Adrenal gland (tissue), 12 donors: ENCODE results near the gene LDLRAD2. TPM values are rescaled to one million over a fixed set of nuclear protein-coding genes. Genes with fewer than 3 reads are reported as not detected.

Source experiments
- DNase-seq, 7 donors: peaks; one replicate each; pipeline ENCODE4 v3.0.0-alpha.2; 2019 to 2020
- H3K27ac ChIP-seq, 5 donors: fragments of 200-600 bp; sonication (generic) in 4 of 5; 1 replicate in 3 of 5; 2 replicates in 2 of 5; pipeline versions ENCODE4 v1.5.1 to v1.8.0; 2016 to 2020; ENCODE audit warnings: mild to moderate bottlenecking in 1 of 5
- H3K27me3 ChIP-seq: fragments of 200-600 bp; 2 replicates; pipeline ENCODE4 v1.8.0; 2021
- H3K36me3 ChIP-seq, 2 donors: fragments of 200-600 bp; replicated peaks in 1 of 2; 1 replicate in 1 of 2; 2 replicates in 1 of 2; pipeline versions ENCODE4 v1.5.1 to v1.8.0; 2018 to 2022
- H3K4me1 ChIP-seq, 2 donors: fragments of 200-600 bp; replicated peaks in 1 of 2; 1 replicate in 1 of 2; 2 replicates in 1 of 2; pipeline versions ENCODE4 v1.5.1 to v1.8.0; 2018 to 2021
- H3K4me3 ChIP-seq, 4 donors: fragments of 200-600 bp; sonication (generic) in 3 of 4; one replicate each; pipeline ENCODE4 v1.5.1; 2016 to 2018
- H3K9me3 ChIP-seq, 3 donors: fragments of 200-600 bp; sonication (generic) in 1 of 3; replicated peaks in 1 of 3; 1 replicate in 2 of 3; 2 replicates in 1 of 3; pipeline versions ENCODE4 v1.5.1 to v1.8.0; 2016 to 2021
- POLR2A ChIP-seq, 2 donors: fragments of 450-650 bp; IDR thresholded peaks; one replicate each; pipeline ENCODE4 v1.6.1; 2017; ENCODE audit warnings: antibody characterized with exemption in 2 of 2, mild to moderate bottlenecking in 2 of 2, moderate library complexity in 1 of 2
- WGBS, 4 donors: extraction: QIAGEN DNeasy Blood & Tissue Kit in 2 of 4; methylation state at CpG; one replicate each; pipeline versions ENCODE4 v1.1.5 to v1.1.7; 2013 to 2017; 5-methylcytosine and 5-hydroxymethylcytosine counted together
- intact Hi-C, 2 donors: fragments of 100-400 bp; cut with DNase I; formaldehyde crosslinking; loops; one replicate each; pipeline versions ENCODE4 v1.14.1 to v1.15.0; 2022 to 2023
- polyA plus RNA-seq, 3 donors: library from polyadenylated mRNA; stranded (reverse); fragments of 200-250 nt in 2 of 3; fragments of 350-450 nt in 1 of 3; fragmentation: Illumina TruSeq in 1 of 3; extraction: RNeasy Lipid Tissue Mini Kit (QIAGEN cat#74804) in 1 of 3; gene quantifications; one replicate each; pipeline ENCODE4 v1.2.3, GENCODE V29; 2013 to 2014
- total RNA-seq, 9 donors: library from RNA; depleted of rRNA in 4 of 9; stranded (reverse); fragments of >200 nt in 4 of 9; fragments of 120-200 nt in 1 of 9; fragmentation: NEBNext Ultra II Directional in 1 of 9; extraction: Animal tissue kit (Norgen Biotek cat#: 25700) in 1 of 9; gene quantifications; one replicate each; pipeline versions ENCODE4 v1.1.0 to v1.2.4, GENCODE V29; 2013 to 2023
- TF ChIP-seq, protein P1 (sequence below), 6 experiments: fragments of 450-650 bp in 4 of 6; fragments of 200-600 bp in 2 of 6; sonication (generic) in 1 of 6; IDR thresholded peaks; 1 replicate in 5 of 6; 2 replicates in 1 of 6; pipeline versions ENCODE4 v1.5.1 to v1.8.0; 2016 to 2021; ENCODE audit warnings: antibody characterized with exemption in 6 of 6, mild to moderate bottlenecking in 2 of 6, moderate library complexity in 1 of 6
- donor health status: healthy with polysubstance abuse.
- donor health status: Bipolar disorder and iron deficiency.
- donor health status: DM: yes; HTN: yes; CAD: no.
- donor health status: DM: no; HTN: no; CAD: no.
- donor health status: DM: no; HTN: no; CAD: no.
- donor health status: DM: yes; HTN: yes; CAD: no.

Gene LDLRAD2
- total and polyA plus RNA-seq, 12 donors: 0.16 to 9.4 (median 1.1) TPM; not detected in 1

DNA sequence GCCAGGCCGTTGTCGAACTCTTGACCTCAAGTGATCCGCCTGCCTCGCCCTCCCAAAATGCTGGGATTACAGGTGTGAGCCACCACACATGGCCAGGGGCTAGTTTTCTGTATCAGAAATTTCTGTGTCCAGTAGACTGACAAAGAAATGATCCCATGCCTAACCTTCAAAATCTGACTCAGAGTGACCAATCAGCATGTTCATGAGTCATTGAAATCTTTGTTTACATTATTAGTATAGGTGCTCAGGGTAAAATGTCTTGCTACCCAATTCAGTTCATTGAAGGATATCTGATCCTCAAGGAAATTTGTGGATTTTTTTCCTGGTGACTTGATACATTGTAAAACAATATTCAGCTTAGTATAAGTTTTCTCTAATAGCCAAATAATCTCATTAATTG lies 11.0 kb upstream of the LDLRAD2 start:
- H3K4me1 ChIP-seq: peaks cover 0 to 7% of the 10 kb centered on the region in 2 donors
- no peaks in the 10 kb centered on the region for H3K9me3 ChIP-seq
- WGBS, 4 donors: 91 to 97% (median 93%) methylated on average over 4 of the region's 4 CpGs
- TF ChIP-seq, protein P1, sequence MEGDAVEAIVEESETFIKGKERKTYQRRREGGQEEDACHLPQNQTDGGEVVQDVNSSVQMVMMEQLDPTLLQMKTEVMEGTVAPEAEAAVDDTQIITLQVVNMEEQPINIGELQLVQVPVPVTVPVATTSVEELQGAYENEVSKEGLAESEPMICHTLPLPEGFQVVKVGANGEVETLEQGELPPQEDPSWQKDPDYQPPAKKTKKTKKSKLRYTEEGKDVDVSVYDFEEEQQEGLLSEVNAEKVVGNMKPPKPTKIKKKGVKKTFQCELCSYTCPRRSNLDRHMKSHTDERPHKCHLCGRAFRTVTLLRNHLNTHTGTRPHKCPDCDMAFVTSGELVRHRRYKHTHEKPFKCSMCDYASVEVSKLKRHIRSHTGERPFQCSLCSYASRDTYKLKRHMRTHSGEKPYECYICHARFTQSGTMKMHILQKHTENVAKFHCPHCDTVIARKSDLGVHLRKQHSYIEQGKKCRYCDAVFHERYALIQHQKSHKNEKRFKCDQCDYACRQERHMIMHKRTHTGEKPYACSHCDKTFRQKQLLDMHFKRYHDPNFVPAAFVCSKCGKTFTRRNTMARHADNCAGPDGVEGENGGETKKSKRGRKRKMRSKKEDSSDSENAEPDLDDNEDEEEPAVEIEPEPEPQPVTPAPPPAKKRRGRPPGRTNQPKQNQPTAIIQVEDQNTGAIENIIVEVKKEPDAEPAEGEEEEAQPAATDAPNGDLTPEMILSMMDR (IDR thresholded peaks at IDR 0.05): no peak
- TF ChIP-seq POLR2A (IDR thresholded peaks at IDR 0.05): no peak
- DNase-seq: no peak
- intact Hi-C loops: no loop called here
- H3K27ac ChIP-seq: no peak overlapping the region
- no peak overlapping the region for H3K4me3 ChIP-seq
- H3K27me3 ChIP-seq: no peaks in the 10 kb centered on the region
- no peaks in the 10 kb centered on the region for H3K36me3 ChIP-seq

DNA sequence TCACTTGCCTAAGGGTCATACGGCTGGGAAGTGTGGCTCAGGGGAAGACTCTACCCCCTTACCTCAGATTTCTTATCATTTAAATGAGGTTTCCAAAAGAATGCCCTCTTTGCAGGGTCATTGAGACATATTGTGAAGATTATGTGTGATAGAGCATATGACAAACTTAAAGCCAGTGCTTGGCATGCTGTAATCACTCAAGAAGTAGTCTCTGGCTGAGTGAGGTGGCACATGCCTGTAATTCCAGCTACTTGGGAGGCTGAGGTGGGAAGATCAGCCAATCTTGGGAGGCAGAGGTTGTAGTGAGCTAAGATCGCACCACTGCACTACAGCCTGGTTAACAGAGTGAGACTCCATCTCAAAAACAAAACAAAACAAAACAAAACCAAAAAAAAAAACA lies 7.5 kb upstream of the LDLRAD2 start:
- no peaks in the 10 kb centered on the region for H3K27me3 ChIP-seq
- DNase-seq: no peak
- H3K36me3 ChIP-seq: no peaks in the 10 kb centered on the region
- intact Hi-C loops: no loop called here
- H3K27ac ChIP-seq: peak overlapping the region in 2 of 5 donors; percentile 3 to 37
- H3K4me1 ChIP-seq: peaks cover 0 to 7% of the 10 kb centered on the region in 2 donors
- 58 to 77% (median 70%) methylated on average over 2 of the region's 2 CpGs for WGBS, 4 donors
- no peak overlapping the region for H3K4me3 ChIP-seq
- TF ChIP-seq, protein P1 (IDR thresholded peaks at IDR 0.05): no peak
- TF ChIP-seq POLR2A (IDR thresholded peaks at IDR 0.05): no peak
- no peaks in the 10 kb centered on the region for H3K9me3 ChIP-seq

DNA sequence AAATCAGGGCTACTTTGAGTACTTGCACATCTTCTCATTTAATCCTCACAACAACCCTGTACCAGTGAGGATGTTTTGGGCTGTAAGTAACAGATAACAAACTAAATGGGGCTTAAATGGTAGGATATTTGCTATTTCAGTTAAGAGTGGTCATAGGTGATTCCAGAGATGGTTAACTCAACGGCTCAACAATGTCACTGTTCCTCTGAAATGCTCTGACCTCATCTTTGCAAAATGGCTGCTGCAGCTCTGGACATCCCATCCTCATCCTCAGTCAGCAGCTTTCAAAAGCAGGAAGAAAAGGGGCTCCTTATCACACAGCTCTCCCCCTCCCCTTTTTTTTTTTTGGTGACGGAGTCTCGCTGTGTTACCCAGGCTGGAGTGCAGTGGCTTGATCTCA lies 1.5 kb downstream of the LDLRAD2 start:
- Histone ChIP-seq H3K4me3 (no peak overlapping the region), H3K9me3 (no peaks in the 10 kb centered on the region), H3K36me3 (no peaks in the 10 kb centered on the region), H3K27me3 (no peaks in the 10 kb centered on the region), H3K27ac (no peak overlapping the region), H3K4me1 (peaks cover 3 to 4% of the 10 kb centered on the region in 2 donors)
- no peak for DNase-seq
- TF ChIP-seq POLR2A (IDR thresholded peaks at IDR 0.05): no peak
- WGBS, 4 donors: 88 to 96% (median 92%) methylated on average over 3 of the region's 3 CpGs
- intact Hi-C loops: no loop called here

DNA sequence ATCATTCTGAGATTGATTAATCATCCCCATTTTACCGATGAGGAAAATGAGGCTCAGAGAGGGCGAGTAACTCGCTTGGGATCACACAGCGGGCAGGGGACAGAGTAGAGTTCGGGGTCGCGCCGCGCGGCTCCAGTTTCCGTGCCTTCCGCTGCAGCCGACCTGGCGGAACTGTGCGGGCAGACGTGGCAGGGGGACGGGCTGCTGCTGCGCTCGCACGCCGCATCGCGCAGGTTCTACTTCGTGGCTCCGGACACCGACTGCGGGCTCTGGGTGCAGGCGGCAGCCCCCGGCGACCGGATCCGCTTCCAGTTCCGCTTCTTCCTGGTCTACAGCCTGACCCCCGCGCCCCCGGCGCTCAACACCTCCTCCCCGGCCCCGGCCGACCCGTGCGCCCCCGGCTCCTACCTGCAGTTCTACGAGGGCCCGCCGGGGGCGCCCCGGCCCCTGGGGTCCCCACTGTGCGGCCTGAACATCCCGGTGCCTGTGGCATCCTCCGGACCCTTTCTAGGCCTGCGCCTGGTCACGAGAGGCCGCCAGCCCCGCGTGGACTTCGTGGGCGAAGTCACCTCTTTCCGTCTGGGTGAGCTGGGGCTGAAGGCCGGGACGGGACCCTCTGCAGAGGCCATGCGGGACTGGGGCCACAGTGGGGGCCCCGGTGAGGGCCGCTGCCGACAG lies 2.3 kb downstream of the LDLRAD2 start:
- 5 to 16% (median 12%) methylated on average over 19 to 65 of the region's 65 CpGs for WGBS, 4 donors
- H3K27ac ChIP-seq: no peak overlapping the region
- intact Hi-C loops: no loop called here

More for the DNA sequence above, 2.3 kb downstream of the LDLRAD2 start:
- H3K36me3 ChIP-seq: no peaks in the 10 kb centered on the region
- H3K4me1 ChIP-seq: peaks cover 3 to 4% of the 10 kb centered on the region in 2 donors
- peak in 5 of 7 donors; percentile 31 to 49 (median 40) for DNase-seq
- H3K4me3 ChIP-seq: peak overlapping the region in 2 of 4 donors; percentile 29 to 60
- H3K9me3 ChIP-seq: no peaks in the 10 kb centered on the region
- H3K27me3 ChIP-seq: no peaks in the 10 kb centered on the region
- TF ChIP-seq, protein P1 (IDR thresholded peaks at IDR 0.05): peak; percentile 43 to 66 (median 62)
- TF ChIP-seq POLR2A (IDR thresholded peaks at IDR 0.05): no peak
